Astrocyte of the hippocampus (primary cell): Measurements from ENCODE around the gene LAMA5.
A peak's percentile ranks its signal among the peaks of the same experiment; 100 is the strongest.

Source experiments
- DNase-seq: peaks from one replicate; pipeline ENCODE4 v3.0.0; 2011; ENCODE audit warnings: low read depth, low spot score

The LAMA5 gene

DNA sequence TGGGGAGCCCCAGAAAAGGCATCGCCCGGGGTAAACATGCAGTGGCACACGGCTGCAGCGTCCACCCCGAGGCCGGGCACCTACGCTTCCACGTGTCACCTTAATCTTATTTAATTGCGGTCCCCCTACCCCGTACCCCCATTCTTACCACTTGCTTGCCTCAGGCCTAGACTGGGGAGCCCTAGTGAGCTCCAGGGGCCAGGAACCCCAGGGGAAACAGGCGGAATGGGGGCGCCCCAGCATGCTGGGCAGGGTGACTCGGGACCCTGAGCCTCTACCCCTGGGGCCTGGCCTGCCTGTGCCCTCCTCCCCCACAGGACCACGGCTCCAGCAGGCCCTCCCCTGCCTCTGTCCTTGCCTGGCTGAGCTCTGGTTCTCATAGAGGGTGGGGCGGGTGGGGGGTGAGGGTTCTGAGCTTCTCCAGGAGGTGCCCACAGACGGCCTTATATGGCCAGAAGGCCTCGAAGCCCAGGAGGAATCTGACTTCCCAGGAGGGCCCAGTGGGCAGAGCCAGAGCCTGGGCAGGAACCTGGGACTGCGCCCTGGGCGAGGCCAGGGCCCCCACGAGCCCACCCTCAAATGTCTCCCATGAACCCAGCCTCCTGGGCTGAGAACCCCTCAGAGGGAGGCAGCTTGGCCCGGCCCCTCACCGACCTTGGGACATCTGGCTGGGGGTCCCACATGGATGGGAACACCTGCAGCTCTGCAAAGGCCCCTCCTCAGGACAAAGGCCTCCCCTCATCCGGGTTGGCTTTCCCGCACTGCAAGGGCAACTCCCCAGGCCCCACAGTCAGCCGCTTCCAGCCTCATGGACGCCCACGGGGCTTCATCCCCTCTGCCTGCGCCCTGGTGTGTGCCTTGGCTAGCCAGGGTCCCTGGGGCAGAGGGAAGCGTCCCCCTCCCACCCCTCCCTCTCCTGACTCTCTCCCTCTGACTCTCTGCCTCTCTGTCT is 5.2 kb upstream of the LAMA5 start:
- DNase-seq, result no peak

DNA sequence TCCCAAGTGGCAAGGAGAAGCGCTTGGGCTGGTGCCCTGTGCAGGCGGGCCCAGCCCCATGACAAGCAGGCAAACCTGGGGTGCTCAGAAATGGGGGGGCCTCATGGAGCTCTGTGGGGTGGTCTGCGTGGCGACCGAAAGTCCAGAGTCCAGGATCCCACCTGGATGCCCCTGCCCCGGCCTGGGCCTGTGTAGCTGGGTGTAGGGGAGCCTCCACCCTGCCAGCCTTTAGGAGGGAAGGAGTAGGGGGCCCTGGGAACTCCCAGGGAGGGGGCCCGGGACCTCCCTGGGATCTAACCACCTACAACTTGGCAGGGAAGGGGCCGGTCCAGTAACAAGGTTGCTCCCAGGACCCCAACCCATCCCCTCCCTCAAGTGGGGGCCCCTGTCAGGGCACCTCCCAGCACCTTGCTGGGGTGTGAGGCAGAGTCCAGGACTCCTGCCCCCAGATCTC is 4.5 kb upstream of the LAMA5 start:
- DNase-seq, result no peak

DNA sequence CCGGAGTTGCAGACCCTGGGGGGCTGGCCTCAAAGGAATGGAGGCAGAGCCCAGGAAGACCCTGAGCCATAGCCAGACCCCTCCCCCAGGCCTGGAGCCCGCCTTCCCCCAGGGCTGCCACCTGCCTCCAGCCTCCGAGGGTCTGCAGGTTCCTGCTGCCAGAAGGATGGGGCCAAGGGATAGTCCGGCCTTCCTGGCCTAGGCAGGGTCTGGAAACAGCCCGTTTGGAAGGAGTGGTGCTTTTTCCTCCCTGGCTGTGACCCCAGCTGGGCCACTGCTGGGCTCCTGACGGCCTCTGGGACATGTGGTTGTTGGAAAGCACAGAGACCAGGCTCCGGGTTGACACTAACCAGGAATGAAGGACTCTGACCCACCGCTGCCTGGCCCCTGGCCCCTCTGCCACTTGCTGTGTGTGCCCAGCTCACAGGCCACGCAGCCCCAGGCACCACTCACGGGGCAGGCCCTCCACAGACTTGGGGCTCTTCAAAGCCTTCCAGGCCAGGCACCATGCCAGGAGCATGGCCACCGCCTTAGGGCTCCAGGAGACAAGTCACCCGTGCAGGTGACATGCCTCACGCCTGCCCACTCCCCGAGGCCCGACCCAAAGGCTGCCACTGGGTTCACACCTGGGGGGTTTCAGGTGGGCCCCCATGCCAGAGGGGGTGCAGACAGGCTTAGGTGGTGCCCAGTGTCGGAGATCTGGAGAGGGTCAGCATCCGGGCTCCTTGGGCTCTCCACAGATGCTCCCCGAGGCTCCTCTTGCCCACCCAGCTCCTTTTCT is 3.9 kb upstream of the LAMA5 start:
- DNase-seq, result no peak

DNA sequence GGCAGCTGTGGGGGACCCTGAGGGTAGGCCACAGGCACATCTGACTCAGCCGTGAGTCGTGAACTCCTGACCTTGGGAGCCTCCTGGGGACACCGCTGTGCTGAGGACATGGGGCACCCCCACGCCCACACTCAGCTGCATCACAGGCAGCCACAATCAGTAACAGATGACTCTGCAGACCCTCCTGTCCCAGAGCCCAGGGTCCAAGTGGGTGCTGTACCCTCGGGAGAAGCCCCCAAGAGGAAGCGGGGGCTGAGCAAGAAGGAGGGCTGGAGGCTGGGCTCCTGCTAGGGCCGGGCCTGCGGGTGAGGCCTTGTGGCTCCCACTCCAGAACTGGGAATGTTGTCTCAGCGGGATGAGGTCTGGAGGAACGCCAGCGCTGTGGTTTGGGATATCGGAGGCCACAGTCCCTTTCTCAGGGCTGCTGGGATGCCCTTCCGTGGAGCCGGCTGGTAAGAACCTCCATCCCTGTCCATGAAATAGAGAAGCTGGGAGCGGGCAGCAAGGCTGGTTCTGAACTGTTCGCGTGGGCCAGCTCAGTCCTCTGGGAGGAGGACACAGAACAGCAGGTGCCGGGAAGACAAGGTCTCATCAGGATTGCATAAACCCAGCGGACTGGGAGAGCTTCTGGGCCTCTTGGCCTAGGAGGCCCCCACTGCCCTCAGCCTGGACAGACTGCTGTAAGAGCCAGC is 3.1 kb upstream of the LAMA5 start:
- DNase-seq, result peak; percentile 95

DNA sequence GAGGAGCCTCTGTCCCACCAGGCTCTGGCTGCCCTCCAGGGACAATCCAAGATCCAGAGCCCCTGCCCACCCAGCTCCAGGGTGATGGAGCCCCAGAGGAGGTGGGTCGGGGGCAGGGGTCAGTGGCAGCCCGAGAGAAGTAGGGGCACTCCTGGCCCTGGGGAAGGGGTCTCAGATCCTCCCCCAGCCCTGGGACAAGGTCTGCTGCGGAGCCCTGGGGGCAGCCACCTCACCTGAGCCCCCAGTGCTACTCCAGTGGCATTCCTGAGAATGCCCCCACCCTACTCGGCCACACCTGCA is 2.7 kb upstream of the LAMA5 start:
- no peak for DNase-seq

DNA sequence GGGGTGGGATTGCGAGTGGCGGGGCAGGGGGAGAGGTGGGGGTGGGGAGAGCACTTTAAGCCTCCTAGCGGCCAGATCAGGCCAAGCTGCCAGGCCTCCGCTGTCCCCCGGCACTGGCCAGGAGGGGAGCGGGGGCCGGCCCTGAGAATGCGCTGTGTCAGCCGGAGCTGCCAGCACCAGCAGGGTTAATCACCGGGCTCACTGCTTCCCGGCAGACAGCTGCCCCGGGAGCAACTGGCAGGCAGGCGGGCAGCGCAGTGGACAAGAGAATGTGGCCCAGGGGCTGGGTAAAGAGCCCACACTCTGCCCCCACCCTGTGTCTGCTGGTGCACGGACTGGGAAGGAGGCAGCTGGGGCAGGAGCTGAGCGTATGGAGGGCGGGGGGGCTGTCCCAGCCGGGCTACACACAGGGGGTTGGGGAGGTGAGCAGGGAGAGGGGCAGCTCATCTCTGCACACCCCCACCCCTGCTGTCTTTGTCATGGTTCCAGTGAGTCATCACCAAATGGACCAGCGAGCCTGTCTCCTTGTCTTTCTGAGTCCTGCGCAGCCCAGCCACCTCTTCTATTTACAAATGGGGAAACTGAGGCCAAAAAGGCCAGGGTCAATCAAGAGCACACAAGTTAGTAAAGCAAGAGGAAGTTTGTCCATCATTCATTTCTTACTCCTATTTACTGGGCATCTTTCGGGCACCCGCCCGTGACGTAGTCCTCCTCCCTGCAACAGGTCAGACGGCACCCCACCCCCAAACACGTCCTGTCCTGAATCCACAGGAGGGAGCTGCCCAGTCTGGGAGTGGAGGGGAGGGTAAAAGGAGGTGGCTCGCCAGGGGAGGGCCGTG is 2.1 kb upstream of the LAMA5 start:
- DNase-seq, result peak; percentile 82

DNA sequence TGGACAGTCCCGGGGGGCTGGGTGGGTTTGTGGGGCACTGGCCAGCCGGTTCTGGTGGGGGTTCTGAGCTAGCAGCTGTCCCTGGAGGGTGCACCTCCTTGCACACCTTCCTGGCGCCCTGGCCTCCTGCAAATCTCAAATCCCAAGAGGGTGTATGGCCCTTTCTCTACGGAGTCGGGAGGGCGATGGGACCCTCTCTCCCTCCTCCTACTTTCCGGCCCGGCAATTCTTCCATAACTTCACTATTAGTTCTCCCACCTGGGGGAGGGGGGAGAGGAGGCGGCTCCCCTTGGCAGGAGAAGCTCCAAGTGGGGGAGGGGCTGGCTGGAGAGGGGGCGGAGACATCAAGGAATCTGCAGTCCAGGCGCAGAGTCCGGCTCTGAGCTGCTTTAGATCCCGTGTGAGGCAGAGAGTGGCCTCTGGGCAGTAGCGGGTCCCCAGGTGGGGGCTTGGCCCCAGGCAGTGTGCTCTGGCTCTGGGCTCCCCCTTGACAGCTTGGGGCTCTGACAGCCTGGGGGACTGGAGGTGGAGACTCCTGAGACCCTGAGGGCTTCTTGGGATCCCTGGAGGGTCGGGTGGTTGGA is 1.4 kb upstream of the LAMA5 start:
- DNase-seq, result peak; percentile 59

DNA sequence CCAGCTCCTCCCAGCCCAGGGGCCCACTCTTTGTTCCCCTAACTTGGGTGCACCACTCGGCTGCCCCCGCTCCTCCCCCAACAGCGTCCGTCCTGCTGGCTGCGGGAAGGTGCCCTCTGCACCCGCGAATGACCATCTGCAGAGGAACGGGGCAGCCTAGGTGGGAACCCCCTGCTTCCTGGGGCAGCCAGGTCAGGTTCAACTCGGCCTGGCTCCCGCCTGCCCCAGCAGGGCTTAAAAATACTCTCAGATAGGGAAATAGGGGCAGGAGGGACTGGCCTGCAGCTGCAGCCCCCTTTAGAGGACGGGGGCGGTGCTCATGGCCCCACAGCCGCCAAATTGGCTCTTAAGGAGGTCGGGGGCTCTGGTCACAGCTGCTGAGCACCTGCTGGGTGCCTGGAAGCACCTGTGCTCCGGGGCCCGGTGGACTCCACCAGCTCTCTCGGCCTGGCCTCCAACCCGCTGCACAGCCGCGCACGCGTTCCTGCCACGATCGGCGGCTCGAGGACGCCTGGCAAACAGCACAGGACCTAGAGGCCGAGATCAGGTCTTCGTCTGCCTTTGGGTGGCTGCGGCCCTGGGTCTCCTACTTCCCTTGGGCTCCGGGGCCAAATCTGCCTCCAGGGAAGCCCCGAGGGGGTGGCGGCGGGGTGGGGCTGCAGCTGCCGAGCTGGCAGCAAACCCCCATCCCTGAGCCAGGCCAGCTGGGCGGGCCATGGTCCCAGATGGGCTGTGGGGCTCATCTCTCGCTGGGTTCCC is 700 bp upstream of the LAMA5 start:
- DNase-seq, result peak; percentile 51

DNA sequence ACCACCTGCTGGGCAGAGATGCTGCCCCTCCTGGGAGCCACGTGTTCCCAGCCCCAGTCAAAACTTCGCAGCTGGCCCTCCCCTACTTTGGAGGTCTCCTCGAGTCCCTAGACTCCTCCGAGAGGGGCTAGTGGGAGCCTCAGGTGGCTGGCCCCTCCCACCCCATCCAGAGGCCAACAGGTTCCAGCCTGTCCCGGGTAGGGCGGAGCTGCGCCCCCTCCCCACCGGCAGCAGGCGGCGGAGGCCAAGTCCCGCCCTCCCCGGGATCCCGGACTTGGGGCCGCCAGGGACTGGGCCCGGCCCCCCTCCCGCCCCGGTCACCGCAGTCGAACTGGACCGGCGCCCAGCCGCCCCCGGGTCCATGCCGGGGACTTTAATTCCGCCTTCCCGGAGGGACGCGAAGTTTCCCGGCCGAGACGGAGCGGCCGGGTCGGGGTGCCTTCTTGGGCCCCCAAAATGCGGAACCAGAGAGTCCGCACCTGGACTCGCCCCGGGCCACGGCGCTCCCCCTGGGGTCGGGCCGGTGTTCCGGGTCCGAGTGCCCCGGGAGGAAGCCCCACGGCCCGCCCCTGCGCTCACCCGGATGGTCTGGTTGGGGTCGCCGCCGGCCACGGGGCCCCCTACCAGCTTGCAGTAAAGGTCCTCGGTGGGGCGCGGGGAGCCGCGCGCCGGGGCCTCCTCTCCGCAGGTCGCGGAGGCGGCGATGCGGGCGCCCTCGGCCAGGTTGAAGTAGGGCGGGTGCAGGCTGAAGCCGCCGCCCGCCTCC is 559 bp downstream of the LAMA5 start:
- peak; percentile 58 for DNase-seq

DNA sequence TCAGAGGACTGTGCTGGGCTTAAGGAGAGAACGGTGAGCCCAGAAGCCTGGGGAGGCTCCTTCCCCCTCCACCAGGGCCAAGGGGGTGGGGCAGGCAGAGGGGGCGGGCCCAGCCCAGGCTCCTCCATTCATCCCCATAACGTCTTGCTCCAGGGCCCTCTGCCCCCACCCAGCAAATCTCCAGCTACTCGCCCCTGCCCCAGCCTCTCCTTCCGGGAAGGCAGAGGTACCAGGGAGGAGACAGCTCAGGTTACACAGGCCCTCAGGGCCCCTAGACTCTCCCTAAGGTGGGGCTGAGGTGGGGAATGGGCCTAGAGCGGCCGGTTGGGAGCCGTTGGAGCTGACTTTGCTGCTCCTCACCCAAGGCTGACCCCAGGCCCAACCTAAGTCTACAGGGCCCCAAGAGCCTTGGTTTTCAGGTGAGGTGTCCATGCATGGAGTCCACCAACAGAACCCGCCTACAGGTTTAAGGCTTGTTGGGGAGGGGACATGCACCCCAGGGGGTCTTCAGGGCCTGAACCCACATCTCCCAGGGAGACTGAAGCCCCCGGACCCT is 1.2 kb downstream of the LAMA5 start:
- DNase-seq, result peak; percentile 49

DNA sequence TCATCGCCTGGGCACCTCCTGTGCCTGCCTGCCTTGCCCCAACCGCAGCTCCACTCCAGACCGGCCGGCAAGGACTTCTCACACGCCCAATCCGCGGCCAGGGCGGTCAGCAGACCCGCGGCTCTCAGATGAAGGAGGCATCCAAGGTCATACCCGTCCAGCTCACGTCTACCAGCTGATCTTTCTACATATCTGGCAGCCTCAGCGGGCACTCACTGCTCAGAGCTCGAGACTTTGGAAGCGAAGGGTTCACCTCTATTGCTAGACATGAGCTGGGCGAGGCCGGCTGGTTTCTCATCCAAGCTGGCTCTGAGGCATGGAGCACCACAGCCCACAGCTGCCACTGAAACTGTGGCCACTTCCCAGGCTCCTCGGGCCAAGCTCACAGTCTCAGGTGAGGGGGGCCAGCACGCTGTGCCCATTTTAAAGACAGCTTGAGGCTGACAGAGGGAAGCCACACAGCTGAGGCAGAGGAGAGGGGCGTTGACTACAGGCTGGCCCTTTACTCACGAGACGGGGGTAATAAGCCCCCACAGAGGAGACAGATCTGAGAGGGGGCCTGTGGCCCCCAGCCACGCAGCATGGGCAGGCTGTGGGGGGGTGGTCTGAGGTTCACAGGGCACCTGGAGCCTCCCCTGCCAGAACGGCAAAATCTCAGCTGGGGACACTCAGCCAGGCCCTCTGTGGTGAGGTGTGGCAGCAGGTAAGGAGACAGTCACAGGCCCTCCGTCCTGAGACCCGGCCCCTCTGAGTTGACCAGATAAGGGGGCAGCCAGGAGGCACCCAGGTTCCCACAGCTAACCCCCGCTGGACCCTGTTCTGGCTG is 2.0 kb downstream of the LAMA5 start:
- no peak for DNase-seq

DNA sequence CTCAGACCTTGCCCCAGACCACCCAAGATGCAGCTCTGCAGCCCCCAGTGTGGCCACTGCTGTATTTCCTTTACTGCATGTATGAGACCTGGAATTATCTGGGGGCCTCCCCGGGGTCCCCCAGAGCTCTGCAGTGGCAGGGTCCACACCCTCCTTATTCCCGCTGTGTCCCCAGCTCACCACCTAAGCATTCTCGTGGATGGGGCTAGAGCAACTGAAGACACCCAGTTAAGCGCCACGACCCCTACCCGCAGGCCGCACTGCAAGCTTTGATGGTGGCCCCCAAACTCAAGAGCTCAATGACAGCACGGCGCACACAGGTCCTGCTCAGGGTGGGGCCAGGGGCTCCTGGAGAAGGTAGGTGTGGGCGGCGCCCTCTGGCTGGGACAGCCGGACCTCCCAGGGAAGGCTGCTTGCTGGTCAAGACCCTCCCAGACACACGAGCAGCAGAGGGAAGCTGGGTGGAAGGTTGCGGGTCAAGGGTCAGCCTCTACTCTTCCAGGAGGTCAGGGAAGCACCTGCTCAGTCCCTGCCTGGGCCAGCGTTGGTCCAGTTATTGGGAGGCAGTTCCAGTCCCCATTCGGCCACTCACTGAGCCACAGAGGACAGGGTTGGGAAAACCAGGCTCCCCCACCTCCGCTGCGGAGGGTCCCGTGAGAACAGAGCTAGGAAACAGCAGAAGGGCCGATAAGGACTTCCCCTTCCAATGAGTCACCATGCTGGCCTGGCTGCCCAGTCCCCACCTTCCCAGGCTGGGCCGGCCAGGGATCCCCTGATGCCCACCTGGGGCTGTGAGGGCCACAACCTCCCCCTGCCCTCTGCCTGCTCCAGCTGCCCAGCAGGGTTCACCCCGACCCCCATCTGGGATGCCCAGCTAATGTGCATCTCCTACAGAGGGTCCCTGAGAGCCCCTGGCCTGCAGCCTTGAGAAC is 2.9 kb downstream of the LAMA5 start:
- DNase-seq, result peak; percentile 57

DNA sequence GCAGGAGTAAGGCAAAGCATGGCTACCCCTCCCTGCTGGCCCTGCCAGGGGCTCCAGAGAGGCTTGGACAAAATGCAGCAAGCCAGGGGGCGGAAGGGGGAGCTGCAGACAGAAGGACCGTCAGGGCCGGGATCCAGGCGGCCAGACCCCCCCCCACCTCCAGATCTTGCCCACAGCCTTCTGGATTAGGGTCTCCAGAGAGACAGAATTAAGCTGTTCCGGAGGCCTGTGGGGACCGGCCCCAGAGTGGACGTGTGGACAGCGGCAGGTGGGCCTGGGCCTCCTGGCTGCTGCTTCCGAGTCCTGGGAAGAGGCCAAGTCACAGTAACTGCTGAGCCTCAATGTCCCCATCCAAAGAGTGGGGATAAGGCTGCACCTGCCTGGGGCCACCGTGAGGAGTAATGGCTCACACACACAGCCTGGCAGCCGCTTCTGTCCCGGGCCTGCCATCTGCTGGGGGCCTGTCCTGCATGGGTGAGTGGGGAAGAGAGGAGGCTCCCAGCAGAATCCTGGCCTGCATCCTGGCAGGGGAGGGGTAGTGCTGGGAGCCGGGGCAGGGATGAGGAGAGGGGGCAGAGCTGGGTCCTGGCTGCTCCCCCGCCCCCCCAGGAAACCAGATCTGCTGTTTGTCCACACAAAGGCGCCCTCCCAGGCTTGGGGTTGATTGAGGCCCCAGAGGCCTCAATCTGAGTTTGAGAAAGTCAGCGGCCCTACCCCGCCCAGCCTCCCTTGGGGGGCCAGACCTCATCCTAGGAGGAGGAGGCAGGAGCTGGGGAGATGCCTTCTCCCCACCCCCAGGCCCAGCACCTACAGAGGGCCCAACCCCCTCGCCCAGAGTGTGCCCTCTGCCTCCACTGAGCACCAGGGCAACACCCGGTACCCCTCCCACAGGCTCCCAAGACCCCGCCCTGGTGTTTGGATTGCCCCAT is 3.9 kb downstream of the LAMA5 start:
- no peak for DNase-seq

DNA sequence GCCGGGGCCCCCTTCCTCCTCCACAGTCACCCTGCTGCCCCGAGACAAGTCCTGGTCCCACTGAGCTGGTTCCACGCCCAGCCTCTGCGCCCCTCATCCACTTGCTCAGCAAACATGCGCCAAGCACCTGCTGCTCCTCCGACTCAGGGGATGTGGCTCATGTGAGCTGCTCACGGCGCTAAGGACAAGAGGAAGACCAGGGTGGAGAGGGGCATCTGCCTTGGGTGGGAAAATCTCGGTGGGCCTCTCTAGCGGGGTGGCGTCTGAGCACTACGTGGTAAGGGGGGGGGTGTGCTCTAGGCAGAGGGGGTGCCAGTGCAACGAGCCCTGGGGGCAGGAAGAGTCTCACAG is 4.5 kb downstream of the LAMA5 start:
- no peak for DNase-seq

DNA sequence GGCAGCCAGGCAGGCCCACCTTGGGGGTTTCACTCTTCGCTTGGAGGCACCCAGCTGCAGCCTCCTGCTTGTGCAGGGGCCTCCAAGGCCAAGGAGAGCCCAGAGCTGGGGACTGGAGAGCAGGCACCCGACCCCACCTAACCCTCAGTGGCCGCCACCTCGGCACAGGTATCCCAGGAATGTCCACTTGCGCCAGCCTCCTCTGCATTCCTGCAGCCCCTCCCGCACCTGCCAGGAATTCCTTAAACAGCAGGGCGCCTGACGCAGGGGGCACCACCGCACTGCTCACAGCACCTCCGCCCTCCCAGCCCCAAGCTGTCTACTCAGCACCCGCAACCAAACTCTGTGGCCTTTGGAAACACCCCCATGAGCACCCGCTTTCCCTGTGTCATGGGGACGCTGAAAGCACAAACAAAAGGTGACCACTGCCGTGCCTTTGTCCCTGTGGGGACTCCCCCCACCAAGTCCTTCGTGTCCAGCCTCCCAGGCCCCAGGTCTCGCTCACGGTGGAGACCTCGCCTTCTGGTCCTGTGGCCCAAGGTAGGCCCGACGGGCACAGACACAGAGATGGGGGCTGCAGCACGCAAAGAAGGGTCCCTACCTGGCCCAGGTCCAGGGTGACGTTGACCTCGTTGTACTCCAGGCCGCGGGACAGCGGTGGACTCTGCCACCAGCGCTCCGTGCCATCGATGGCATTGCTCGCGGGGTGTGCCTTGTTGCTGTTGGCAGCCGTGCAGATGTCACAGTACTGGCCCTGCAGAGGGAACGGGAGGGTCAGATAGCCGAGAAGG is 5.1 kb downstream of the LAMA5 start:
- DNase-seq, result no peak
